SH-SY5Y (cell line): Measurements from ENCODE around the gene GRID2.

Source experiments
- GATA2 ChIP-seq: IDR thresholded peaks from 2 replicates; pipeline ENCODE4 v1.6.1; 2011; ENCODE audit warnings: mild to moderate bottlenecking, low read depth, low read length
- GATA3 ChIP-seq: IDR thresholded peaks from 2 replicates; pipeline ENCODE4 v1.6.1; 2011; ENCODE audit warnings: low read depth, mild to moderate bottlenecking, low read length, moderate library complexity

DNA sequence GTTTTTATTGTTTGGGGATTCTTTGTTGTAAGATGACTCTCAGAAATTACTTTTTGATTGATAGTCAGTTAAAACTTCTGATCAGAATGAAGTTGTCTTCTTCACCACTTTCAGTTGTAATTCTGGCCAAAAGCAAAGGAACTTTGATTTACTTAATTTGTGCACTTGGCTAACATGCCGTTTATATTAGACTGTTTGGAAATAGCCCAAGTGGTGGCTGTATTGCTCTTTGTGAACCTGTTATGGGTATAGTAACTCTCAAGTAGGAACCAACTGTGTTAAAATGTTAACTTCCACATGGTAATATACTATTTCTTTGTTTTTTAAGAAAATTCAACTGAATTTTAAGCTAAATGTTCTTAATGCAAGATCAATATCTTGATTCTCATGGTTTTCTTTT, 581.9 kb downstream of the GRID2 start:
- TF ChIP-seq GATA2: no peak
- no peak for TF ChIP-seq GATA3
